ENCODE results near the gene MSI2.

- TF ChIP-seq ZNF274 (IDR thresholded peaks at IDR 0.05; ENCODE audit: low read depth, low read length) (no peak), YY1 (IDR thresholded peaks at IDR 0.05; ENCODE audit: insufficient read depth, insufficient read length) (no peak), SUZ12 (IDR thresholded peaks at IDR 0.05; ENCODE audit: extremely low read depth, insufficient read depth, insufficient read length) (no peak)
Observed at GRCh38 chr17:57488856-57489255, 232.5 kb downstream of the MSI2 start.
